HepG2 (cell line): ENCODE measurements around the gene HES1. TPM values are rescaled to one million over a fixed set of nuclear protein-coding genes. Genes with fewer than 3 reads are reported as not detected.

Source experiments
- BHLHE40 ChIP-seq: IDR thresholded peaks from 2 replicates; pipeline ENCODE4 v1.6.1; 2011; ENCODE audit warnings: low read length, improper control_type of control experiment
- CBX2 ChIP-seq, 2 experiments: fragments of 200-600 bp in 1 of 2; sonication (generic); formaldehyde crosslinking in 1 of 2; IDR thresholded peaks; 2 replicates each; pipeline versions ENCODE4 v1.7.0 to v1.8.1; 2018 to 2022; ENCODE audit warnings: low read depth in 2 of 2, low read length in 1 of 2, mild to moderate bottlenecking in 1 of 2, missing genetic modification reagents in 1 of 2
- E2F2 ChIP-seq: sonication (generic); formaldehyde crosslinking; IDR thresholded peaks from 2 replicates; pipeline ENCODE4 v1.4.0; 2020; ENCODE audit warnings: missing genetic modification reagents, borderline replicate concordance
- EED ChIP-seq: sonication (generic); formaldehyde crosslinking; IDR thresholded peaks from 2 replicates; pipeline ENCODE4 v1.5.0; 2020; ENCODE audit warnings: mild to moderate bottlenecking, missing genetic modification reagents
- HDAC2 ChIP-seq: sonication (generic); formaldehyde crosslinking; IDR thresholded peaks from 2 replicates; pipeline ENCODE4 v1.4.0; 2020; ENCODE audit warnings: missing genetic modification reagents
- HNF4G ChIP-seq, 2 experiments: sonication (generic) in 1 of 2; formaldehyde crosslinking in 1 of 2; IDR thresholded peaks; 2 replicates each; pipeline versions ENCODE4 v1.4.0 to v1.6.1; 2011 to 2020; ENCODE audit warnings: borderline replicate concordance in 2 of 2, low read depth in 2 of 2, mild to moderate bottlenecking in 2 of 2, low read length in 1 of 2, missing genetic modification reagents in 1 of 2, moderate library complexity in 1 of 2
- MAFF ChIP-seq: IDR thresholded peaks from 2 replicates; pipeline ENCODE4 v1.6.1; 2011; ENCODE audit warnings: low read depth, low read length, improper control_type of control experiment
- NCOA2 ChIP-seq: sonication (generic); formaldehyde crosslinking; IDR thresholded peaks from 2 replicates; pipeline ENCODE4 v1.8.0; 2022; ENCODE audit warnings: inconsistent platforms
- NR2F6 ChIP-seq, 2 experiments: IDR thresholded peaks; 2 replicates each; pipeline ENCODE4 v1.6.1; 2016; ENCODE audit warnings: antibody characterized with exemption in 1 of 2, mild to moderate bottlenecking in 1 of 2
- PHF20 ChIP-seq: sonication (generic); formaldehyde crosslinking; IDR thresholded peaks from 2 replicates; pipeline ENCODE4 v1.5.0; 2020; ENCODE audit warnings: mild to moderate bottlenecking, missing genetic modification reagents
- REPIN1 ChIP-seq: sonication (generic); formaldehyde crosslinking; IDR thresholded peaks from 2 replicates; pipeline ENCODE4 v1.8.0; 2022; ENCODE audit warnings: missing genetic modification reagents, low read depth, mild to moderate bottlenecking, borderline replicate concordance
- SMAD3 ChIP-seq: sonication (generic); formaldehyde crosslinking; IDR thresholded peaks from 2 replicates; pipeline ENCODE4 v1.4.0; 2020; ENCODE audit warnings: missing genetic modification reagents
- U2AF2 ChIP-seq: fragments of 200-400 bp; formaldehyde crosslinking; IDR thresholded peaks from 2 replicates; pipeline ENCODE4 v1.6.1; 2017; ENCODE audit warnings: low read depth, mild to moderate bottlenecking, low read length
- ZBTB38 ChIP-seq: sonication (generic); formaldehyde crosslinking; IDR thresholded peaks from 2 replicates; pipeline ENCODE4 v1.5.1; 2020; ENCODE audit warnings: mild to moderate bottlenecking, missing genetic modification reagents
- ZNF282 ChIP-seq: fragments of 450-650 bp; IDR thresholded peaks from 2 replicates; pipeline ENCODE4 v1.6.1; 2018; ENCODE audit not compliant: partially characterized antibody
- ZNF572 ChIP-seq: sonication (generic); formaldehyde crosslinking; IDR thresholded peaks from 2 replicates; pipeline ENCODE4 v1.5.1; 2020; ENCODE audit warnings: mild to moderate bottlenecking, missing genetic modification reagents
- ZNF83 ChIP-seq: sonication (generic); formaldehyde crosslinking; IDR thresholded peaks from 2 replicates; pipeline ENCODE4 v1.4.0; 2020; ENCODE audit warnings: missing genetic modification reagents, mild to moderate bottlenecking, borderline replicate concordance
- polyA plus RNA-seq, 8 experiments: library from polyadenylated mRNA; depleted of rRNA in 3 of 8; stranded (reverse) in 7 of 8; unstranded in 1 of 8; fragments of >200 nt; fragmentation: Illumina TruSeq in 4 of 8; extraction: Trizol in 4 of 8; gene quantifications; 2 replicates each; pipeline versions ENCODE4 v1.2.1 to v1.2.3, GENCODE V29; 2011 to 2016; ENCODE audit warnings: low read depth in 4 of 8, missing spikeins in 1 of 8, mixed read lengths in 1 of 8; ENCODE audit not compliant: insufficient read depth in 1 of 8
- total RNA-seq, 5 experiments: library from RNA; depleted of rRNA; stranded (reverse); fragments of >200 nt; fragmentation: Illumina TruSeq; extraction: Trizol; gene quantifications; 2 replicates each; pipeline ENCODE4 v1.2.3, GENCODE V29; 2016; ENCODE audit warnings: low read depth in 1 of 5
- TF ChIP-seq, protein P1 (sequence below): sonication (generic); formaldehyde crosslinking; IDR thresholded peaks from 2 replicates; pipeline ENCODE4 v1.4.0; 2020; ENCODE audit warnings: missing genetic modification reagents, borderline replicate concordance
- TF ChIP-seq, protein P2 (sequence below): sonication (generic); formaldehyde crosslinking; IDR thresholded peaks from 2 replicates; pipeline ENCODE4 v1.5.0; 2020; ENCODE audit warnings: missing genetic modification reagents
- TF ChIP-seq, protein P3 (sequence below): IDR thresholded peaks from 2 replicates; pipeline ENCODE4 v1.6.1; 2016; ENCODE audit warnings: missing compliant biosample characterization, missing genetic modification reagents, borderline replicate concordance

The HES1 gene
- total and polyA plus RNA-seq, 2 of the 13 experiments (the other 11 are each of a cell fraction or from before 2014, with no cell fraction given), result 15.4 to 19.8 TPM

GRCh38 chr3:194089357-194090177 is 46.4 kb upstream of the HES1 start (continued):
- TF ChIP-seq, protein P1, sequence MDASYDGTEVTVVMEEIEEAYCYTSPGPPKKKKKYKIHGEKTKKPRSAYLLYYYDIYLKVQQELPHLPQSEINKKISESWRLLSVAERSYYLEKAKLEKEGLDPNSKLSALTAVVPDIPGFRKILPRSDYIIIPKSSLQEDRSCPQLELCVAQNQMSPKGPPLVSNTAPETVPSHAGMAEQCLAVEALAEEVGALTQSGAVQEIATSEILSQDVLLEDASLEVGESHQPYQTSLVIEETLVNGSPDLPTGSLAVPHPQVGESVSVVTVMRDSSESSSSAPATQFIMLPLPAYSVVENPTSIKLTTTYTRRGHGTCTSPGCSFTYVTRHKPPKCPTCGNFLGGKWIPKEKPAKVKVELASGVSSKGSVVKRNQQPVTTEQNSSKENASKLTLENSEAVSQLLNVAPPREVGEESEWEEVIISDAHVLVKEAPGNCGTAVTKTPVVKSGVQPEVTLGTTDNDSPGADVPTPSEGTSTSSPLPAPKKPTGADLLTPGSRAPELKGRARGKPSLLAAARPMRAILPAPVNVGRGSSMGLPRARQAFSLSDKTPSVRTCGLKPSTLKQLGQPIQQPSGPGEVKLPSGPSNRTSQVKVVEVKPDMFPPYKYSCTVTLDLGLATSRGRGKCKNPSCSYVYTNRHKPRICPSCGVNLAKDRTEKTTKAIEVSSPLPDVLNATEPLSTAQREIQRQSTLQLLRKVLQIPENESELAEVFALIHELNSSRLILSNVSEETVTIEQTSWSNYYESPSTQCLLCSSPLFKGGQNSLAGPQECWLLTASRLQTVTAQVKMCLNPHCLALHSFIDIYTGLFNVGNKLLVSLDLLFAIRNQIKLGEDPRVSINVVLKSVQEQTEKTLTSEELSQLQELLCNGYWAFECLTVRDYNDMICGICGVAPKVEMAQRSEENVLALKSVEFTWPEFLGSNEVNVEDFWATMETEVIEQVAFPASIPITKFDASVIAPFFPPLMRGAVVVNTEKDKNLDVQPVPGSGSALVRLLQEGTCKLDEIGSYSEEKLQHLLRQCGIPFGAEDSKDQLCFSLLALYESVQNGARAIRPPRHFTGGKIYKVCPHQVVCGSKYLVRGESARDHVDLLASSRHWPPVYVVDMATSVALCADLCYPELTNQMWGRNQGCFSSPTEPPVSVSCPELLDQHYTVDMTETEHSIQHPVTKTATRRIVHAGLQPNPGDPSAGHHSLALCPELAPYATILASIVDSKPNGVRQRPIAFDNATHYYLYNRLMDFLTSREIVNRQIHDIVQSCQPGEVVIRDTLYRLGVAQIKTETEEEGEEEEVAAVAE (CRISPR knock-in tag), result peak; percentile 34; the same call in 1 of the 2 replicates
- TF ChIP-seq PHF20 (CRISPR knock-in tag) (no peak), BHLHE40 (peak; percentile 39; the same call in 1 of the 2 replicates), ZNF83 (no peak), HNF4G (IDR thresholded peaks at IDR 0.05; ENCODE audit: borderline replicate concordance, low read depth, low read length) (no peak), HNF4G (CRISPR knock-in tag; IDR thresholded peaks at IDR 0.05; ENCODE audit: borderline replicate concordance, low read depth) (no peak), NCOA2 (CRISPR knock-in tag) (peak; percentile 43; the same call in 1 of the 2 replicates), MAFF (peak; percentile 79), U2AF2 (no peak), E2F2 (CRISPR knock-in tag) (no peak), EED (CRISPR knock-in tag) (peak; percentile 34; the same call in 1 of the 2 replicates), SMAD3 (CRISPR knock-in tag) (peak; percentile 80; the same call in 1 of the 2 replicates), ZNF572 (peak; percentile 29; the same call in 1 of the 2 replicates), HDAC2 (peak; percentile 51; the same call in 1 of the 2 replicates), ZBTB38 (CRISPR knock-in tag) (peak; percentile 51; the same call in 1 of the 2 replicates), CBX2 (IDR thresholded peaks at IDR 0.05; ENCODE audit: low read depth, low read length) (no peak), CBX2 (CRISPR knock-in tag; IDR thresholded peaks at IDR 0.05; ENCODE audit: low read depth) (no peak), REPIN1 (CRISPR knock-in tag) (0 out of 2 replicates have a peak, but pooled peaks have one; percentile 53), ZNF282 (no peak), NR2F6 (IDR thresholded peaks at IDR 0.05) (no peak), NR2F6 (CRISPR knock-in tag; IDR thresholded peaks at IDR 0.05) (peak; percentile 37; the same call in 1 of the 2 replicates)
- TF ChIP-seq, protein P2, sequence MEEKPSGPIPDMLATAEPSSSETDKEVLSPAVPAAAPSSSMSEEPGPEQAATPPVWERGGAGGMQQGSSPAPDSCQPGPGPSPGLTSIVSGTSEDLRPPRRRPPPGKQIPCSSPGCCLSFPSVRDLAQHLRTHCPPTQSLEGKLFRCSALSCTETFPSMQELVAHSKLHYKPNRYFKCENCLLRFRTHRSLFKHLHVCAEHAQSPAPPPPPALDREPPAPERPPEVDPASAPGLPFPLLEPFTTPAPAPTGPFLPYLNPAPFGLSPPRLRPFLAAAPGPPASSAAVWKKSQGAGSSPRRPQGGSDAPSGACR, result peak; percentile 66; the same call in 1 of the 2 replicates
- TF ChIP-seq, protein P3, sequence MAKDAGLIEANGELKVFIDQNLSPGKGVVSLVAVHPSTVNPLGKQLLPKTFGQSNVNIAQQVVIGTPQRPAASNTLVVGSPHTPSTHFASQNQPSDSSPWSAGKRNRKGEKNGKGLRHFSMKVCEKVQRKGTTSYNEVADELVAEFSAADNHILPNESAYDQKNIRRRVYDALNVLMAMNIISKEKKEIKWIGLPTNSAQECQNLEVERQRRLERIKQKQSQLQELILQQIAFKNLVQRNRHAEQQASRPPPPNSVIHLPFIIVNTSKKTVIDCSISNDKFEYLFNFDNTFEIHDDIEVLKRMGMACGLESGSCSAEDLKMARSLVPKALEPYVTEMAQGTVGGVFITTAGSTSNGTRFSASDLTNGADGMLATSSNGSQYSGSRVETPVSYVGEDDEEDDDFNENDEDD, result peak; percentile 51; the same call in 1 of the 2 replicates
